GM21786 (cell line): ENCODE data around the gene TTBK2.
"Not testable (repeated sequence)": the region's sequence is repeated elsewhere in the genome, so short reads cannot be mapped to it uniquely, and the experiment has no call there.

Source experiments
- ATAC-seq: cut with Tn5 transposase; IDR thresholded peaks from one replicate; pipeline ENCODE4 v1.9.1; 2021; ENCODE audit not compliant: unreplicated experiment

The TTBK2 gene

DNA sequence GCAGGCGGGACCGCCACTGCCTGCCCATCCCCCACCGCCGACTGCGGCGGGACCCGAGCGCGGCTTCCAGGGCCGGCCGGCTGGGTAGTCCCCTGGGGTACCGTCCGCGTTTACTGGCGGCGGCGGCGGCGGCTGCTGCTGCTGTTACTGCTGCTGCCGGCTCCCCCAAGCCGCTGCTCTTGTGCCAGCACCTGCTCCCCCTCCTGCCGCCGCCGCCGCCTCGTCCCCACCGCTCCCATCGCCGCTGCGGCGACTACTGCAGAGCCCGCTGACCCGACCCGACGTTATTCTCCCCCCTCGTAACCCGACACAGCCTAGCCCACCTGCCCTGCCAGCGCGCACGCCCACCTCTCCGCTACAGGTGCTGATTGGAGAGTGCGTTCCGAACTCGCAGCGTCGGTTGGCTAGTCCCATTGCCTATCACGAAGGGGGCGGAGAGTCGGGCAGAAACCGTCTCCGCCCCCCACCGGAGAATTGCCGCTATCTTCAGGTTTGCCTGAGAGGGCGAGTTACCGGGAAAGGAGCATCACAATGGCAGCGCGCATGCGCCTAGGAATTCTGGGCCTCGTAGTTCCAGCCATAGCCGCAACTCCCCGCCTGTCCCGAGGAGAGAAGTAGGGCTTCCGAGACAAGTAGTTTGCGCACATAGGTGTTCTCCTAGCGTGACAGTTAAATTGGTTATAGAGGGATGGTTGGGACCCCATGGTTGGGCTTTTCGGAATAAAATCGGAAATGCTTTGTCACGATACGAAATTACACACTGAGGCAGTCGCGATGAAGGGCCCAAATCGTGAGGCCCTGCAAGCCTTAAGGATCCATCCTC, at the start of gene TTBK2:
Gene TTBK2 (minus strand): TSS at position 260 of the 823 bp plus-strand sequence. CDS start 42,161 bp downstream, outside the sequence.
- ATAC-seq = peak; percentile 97

DNA sequence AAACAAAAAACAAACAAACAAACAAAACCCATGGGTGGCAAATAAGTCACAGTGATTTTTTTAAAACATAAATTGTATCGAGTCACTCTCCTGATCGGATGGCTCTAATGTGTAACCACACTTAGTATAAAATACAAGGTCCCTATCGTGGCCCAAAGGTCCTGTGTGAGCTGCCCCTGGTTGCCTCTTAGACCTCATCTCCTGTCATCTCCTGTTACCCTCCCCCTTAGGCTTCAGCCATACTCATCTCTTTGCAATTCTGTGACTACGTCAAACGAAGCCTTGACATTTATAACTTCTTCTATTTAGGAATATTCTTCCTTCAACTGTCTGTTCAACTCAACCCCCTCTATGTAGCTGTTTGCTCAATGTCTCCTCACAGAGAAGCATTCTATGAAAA, 43.9 kb upstream of the TTBK2 start:
- ATAC-seq = no peak

- no peak for ATAC-seq
Observed at GRCh38 chr15:42955518-42955917, 34.9 kb upstream of the TTBK2 start.

- ATAC-seq = no peak
Observed at GRCh38 chr15:42954291-42954690, 33.7 kb upstream of the TTBK2 start.

GRCh38 chr15:42948898-42949297, 28.3 kb upstream of the TTBK2 start:
- not testable (repeated sequence) for ATAC-seq

DNA sequence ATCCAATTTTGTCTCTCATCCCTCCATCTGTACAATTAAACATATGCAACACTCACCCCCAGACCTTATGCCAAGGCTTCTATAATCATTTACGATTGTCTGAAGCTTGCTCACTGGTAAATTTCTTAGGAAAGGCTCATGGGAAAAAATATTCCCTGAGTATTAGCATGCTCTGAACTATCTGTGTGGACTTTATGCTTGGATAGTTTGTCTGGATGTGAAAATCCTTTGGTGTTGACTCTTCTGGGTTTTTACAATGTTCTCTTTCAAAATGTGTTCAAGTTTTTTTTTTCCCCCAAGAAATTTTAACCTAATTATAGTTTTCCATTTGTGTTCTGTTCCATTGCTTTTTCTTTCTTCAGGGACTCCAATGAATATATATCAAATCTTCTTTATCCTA, 19.9 kb upstream of the TTBK2 start:
- no peak for ATAC-seq

DNA sequence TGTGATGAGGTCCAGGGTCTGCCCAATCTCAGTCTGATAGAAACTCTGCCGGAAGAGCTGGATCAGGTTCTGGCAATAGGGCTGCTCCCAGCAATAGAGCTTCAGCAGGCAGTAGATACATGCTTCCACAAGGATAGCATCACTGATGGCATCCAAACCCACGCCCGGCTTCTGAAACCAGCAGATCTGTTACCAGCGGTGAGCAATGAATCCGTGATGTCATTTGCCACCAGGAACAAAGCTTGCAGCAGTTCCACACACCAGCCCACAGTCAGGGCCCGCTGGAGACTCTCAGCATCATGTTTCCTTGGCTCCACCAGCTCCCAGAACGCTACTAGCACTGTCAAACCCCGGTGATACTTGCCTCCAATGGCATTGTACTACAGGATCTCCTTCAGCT, 19.3 kb upstream of the TTBK2 start:
- ATAC-seq = no peak

- ATAC-seq = no peak
Observed at GRCh38 chr15:42937143-42937542, 16.6 kb upstream of the TTBK2 start.

DNA sequence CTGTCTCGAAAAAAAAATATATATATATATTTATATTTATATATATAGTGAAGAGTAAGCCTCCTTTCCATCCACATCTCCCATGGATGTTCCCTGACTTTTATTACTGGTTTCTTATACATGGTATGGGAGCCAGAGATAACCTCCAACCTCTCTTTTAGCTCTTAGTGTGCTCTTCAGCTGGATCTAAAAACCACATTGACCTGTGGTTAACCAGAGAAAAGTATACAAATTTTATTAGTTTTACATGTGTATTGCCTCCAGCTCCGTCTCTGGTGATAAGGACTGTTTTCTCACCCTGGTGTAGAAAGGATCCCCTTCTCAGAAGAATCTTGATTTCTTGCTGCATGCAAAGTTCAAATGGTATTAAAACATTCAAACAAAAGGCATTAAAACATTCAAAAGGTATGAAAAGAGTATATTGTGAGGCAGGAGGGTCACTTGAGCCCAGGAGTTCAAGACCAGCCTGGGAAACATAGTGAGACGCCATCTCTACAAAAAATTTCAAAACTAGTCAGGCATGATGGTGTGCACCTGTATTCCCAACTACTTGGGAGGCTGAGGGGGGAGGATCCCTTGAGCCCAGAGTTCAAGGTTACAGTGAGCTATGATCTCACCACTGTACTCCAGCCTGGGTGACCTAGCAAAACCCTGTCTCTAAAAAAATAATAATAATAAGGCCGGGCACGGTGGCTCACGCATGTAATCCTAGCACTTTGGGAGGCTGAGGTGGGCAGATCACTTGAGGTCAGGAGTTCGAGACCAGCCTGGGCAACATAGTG, 13.5 kb upstream of the TTBK2 start:
- ATAC-seq = no peak

DNA sequence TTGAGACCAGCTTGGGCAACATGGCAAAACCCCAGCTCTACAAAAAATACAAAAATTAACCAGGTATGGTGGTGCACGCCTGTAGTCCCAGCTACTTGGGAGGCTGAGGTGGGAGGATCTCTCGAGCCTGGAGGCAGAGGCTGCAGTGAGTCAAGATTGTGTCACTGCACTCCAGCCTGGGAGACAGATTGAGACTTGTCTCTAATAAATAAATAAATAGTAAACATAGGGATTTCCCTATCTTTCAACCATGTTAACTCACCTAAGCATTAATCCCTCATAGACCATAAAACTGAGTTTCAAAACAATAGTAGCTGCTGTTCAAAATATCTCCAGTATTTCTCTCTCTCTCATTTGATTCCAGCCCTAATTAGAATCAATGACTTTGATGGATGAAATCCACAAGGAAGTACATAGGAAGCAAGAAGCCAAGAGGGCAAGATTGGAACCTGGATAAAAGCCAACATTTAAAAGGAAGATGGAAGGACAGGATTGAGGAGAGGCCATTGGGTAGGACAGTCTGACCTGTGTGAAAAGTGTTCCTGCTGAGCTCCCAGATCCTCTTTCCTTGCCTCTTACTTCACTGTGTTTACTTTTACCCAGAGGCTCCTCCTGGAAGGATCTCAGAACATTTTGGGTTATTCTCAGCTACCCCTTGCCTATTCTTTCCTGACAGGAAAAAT, 12.4 kb upstream of the TTBK2 start:
- ATAC-seq = no peak

DNA sequence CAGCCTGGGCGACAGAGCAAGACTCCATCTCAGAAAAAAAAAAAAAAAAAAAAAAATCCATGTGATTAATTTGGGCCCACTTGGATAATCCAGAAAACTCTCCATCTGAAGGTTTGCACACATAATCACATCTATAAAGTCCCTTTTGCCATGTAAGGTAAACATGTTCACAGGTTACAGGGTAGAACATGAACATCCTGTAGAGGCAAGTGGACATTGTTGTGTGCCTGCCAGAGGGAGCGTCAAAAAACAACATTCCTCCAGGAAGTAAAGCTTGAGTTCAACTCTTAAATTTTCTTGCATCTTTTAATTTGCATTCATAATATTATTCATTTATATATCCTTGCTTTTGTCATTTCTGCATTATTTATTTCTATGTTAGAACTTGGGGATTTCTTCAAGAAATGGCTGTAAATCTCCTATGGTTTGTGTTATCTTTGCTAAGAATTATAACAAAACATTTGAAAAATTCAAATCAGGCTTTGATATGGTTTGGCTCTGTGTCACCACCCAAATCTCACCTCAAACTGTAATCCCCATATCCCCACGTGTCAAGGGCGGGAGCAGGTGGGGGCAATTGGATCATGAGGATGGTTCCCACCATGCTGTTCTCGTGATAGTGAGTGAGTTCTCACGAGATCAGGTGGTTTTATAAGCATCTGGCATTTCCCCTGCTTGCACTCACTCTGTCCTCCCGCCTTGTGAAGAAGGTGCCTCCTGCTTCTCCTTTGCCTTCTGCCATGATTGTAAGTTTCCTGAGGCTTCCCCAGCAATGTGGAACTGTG, 11.3 kb upstream of the TTBK2 start:
- ATAC-seq = no peak

GRCh38 chr15:42929306-42929848, 8.8 kb upstream of the TTBK2 start:
- ATAC-seq = no peak

DNA sequence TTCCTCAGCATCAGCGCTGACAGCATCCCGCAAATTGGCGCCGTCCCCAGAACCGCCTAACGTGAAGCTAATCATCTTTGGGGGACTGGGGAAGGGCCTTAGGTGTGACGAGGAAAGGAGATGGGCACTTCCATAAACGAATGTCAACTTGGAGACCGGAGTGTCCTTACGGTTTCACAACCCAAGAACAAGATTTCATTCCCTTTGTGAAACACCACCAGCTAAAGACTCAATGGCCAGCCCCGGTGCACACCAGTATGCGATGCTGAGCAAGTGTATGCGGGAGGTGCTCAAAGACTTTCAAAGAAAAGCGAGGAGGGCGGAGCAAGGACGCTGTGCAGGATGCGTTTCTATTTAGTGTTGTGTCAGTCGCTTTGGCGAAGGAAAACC, 759 bp upstream of the TTBK2 start:
- ATAC-seq = no peak

DNA sequence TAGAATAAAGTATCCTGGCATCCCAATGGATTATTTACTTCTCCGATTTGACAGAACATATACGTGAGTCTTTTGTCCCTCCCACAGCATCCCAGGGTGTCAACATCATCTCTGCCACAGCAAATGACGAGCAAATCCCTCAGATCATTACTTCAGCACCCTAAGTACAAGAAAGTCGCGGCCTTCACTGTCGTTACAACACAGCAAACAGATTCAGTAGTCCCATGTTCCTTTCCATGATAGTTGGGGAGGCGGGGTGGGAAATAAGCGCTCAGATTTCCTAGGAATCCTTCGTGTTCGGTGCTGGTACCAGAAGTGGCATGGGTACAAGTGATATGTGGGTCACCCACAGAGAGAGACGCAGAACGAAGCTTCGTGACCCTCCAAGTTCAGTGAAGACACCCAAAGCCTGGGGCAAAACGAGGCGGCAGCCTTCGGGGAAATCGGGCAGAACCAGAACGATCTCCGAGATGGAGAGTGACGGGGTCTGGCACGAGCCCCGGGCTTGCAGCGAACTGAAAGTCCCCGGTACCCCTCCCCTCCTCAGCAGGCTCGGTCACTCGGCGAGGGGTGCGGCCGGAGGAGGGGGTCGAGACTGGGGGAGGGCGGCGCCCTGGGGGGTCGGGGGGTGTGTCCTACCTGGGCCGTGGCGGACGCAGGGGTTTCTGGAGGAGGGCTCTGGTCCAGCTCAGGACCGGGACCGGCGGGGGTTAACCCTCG, 619 bp downstream of the TTBK2 start:
- no peak for ATAC-seq

- ATAC-seq = no peak
Observed at GRCh38 chr15:42919308-42919707, 1.3 kb downstream of the TTBK2 start.

DNA sequence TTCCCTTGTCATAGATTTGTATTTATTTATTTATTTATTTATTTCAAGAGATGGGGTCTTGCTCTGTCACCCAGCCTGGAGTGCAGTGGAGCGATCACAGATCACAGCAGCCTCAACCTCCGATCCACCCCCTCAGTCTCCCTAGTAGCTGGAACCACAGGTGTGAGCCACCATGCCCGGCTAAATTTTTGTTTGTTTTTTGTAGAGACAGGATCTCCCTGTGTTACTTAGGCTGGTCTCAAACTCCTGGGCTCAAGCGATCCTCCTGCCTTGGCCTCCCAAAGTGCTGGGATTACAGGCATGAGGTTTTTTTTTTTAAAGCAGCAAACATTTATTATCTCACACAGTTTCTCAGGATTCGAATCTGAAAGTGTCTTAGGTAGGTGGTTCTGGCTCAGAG, 2.5 kb downstream of the TTBK2 start:
- ATAC-seq = no peak

- no peak for ATAC-seq
Observed at GRCh38 chr15:42915654-42916315, 4.8 kb downstream of the TTBK2 start.

- ATAC-seq = no peak
Observed at GRCh38 chr15:42914728-42915497, 5.7 kb downstream of the TTBK2 start.
